ENCODE measurements around the gene TCTN1. TPM values are rescaled to one million over a fixed set of nuclear protein-coding genes. Genes with fewer than 3 reads are reported as not detected.
A peak's percentile ranks its signal among the peaks of the same experiment; 100 is the strongest.
"Not testable (repeated sequence)": the region's sequence is repeated elsewhere in the genome, so short reads cannot be mapped to it uniquely, and the experiment has no call there.

The TCTN1 gene
- total RNA-seq, 1 donor from 2014 or later: 15.4 TPM

DNA sequence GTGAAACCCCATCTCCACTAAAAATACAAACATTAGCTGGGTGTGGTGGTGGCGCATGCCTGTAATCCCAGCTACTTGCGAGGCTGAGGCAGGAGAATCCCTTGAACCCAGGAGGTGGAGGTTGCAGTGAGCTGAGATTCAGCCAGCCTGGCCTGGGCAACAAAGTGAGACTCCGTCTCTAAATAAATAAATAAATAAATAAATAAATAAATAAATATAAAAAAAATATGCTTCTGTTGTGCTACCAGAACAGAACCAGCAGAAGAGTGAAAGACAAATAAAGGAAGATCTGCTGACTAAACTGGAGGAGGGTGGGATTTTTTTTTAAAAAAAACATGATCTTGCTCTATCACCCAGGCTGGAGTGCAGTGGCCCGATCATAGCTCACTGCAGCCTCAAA lies 21.0 kb upstream of the TCTN1 start:
- H3K36me3 Mint-ChIP-seq (ENCODE audit: low read depth); H3K4me3 Mint-ChIP-seq; H3K27ac Mint-ChIP-seq; H3K27me3 Mint-ChIP-seq; H3K9me3 Mint-ChIP-seq; intact Hi-C loops (cut with micrococcal nuclease); DNase-seq: not testable (repeated sequence)
- peaks cover 24% of the 10 kb centered on the region for H3K4me1 Mint-ChIP-seq

DNA sequence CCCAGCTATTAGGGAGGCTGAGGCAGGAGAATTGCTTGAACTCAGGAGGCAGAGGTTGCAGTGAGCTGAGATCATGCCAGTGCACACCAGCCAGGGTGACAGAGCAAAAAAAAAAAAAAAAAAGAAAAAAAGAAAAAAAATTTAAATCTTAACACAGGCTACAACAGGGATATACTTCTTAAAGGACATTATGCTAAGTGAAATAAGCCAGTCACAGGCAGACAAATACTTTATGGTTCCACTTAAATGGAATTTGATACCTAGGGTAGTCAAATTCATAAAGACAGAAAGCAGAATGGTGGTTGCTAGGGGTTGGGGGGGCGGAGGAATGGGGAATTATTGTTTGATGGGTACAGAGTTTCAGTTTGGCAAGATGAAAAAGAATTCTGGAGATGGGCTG lies 16.0 kb upstream of the TCTN1 start:
- DNase-seq: no peak
- intact Hi-C loops (cut with micrococcal nuclease): no loop called here
- peaks cover 10% of the 10 kb centered on the region for H3K4me1 Mint-ChIP-seq
- no peak overlapping the region for H3K27ac Mint-ChIP-seq
- H3K9me3 Mint-ChIP-seq: no peaks in the 10 kb centered on the region
- no peak overlapping the region for H3K4me3 Mint-ChIP-seq
- no peaks in the 10 kb centered on the region for H3K36me3 Mint-ChIP-seq (ENCODE audit: low read depth)
- no peaks in the 10 kb centered on the region for H3K27me3 Mint-ChIP-seq

GRCh38 chr12:110599334-110599733 lies 14.6 kb upstream of the TCTN1 start:
- no peaks in the 10 kb centered on the region for H3K9me3 Mint-ChIP-seq
- no peak for DNase-seq
- peaks cover 12% of the 10 kb centered on the region for H3K4me1 Mint-ChIP-seq
- H3K36me3 Mint-ChIP-seq (ENCODE audit: low read depth): no peaks in the 10 kb centered on the region
- H3K27me3 Mint-ChIP-seq: no peaks in the 10 kb centered on the region
- H3K27ac Mint-ChIP-seq: peak overlapping the region; percentile 1
- no peak overlapping the region for H3K4me3 Mint-ChIP-seq
- intact Hi-C loops (cut with micrococcal nuclease): no loop called here

GRCh38 chr12:110600254-110600653 lies 13.7 kb upstream of the TCTN1 start:
- Mint-ChIP-seq H3K36me3 (ENCODE audit: low read depth) (no peaks in the 10 kb centered on the region), H3K4me1 (peaks cover 13% of the 10 kb centered on the region), H3K4me3 (no peak overlapping the region), H3K27ac (no peak overlapping the region), H3K27me3 (no peaks in the 10 kb centered on the region), H3K9me3 (no peaks in the 10 kb centered on the region)
- peak; percentile 67 for DNase-seq
- intact Hi-C loops (cut with micrococcal nuclease): loop anchor here (1.0 kb wide), 1 partner anchor 9 kb away; no protein-coding TSS in a partner anchor

- DNase-seq: peak; percentile 86
- Mint-ChIP-seq H3K27ac (peak overlapping the region; percentile 10), H3K4me1 (peaks cover 16% of the 10 kb centered on the region)
- intact Hi-C loops (cut with micrococcal nuclease): loop anchor here (1.0 kb wide), 4 partner anchors 50 to 152 kb away; partner anchors contain the start of genes ARPC3, FAM216A and GPN3
- not testable (repeated sequence) for H3K27me3 Mint-ChIP-seq; H3K9me3 Mint-ChIP-seq; H3K36me3 Mint-ChIP-seq (ENCODE audit: low read depth); H3K4me3 Mint-ChIP-seq
Observed at GRCh38 chr12:110602085-110602814, 11.7 kb upstream of the TCTN1 start.

GRCh38 chr12:110606253-110606611 lies 7.7 kb upstream of the TCTN1 start:
- Mint-ChIP-seq H3K4me1 (peaks cover 15% of the 10 kb centered on the region), H3K9me3 (no peaks in the 10 kb centered on the region), H3K4me3 (peak overlapping the region; percentile 93), H3K36me3 (ENCODE audit: low read depth) (no peaks in the 10 kb centered on the region), H3K27ac (peak overlapping the region; percentile 95), H3K27me3 (no peaks in the 10 kb centered on the region)
- DNase-seq: no peak
- intact Hi-C loops (cut with micrococcal nuclease): no loop called here

DNA sequence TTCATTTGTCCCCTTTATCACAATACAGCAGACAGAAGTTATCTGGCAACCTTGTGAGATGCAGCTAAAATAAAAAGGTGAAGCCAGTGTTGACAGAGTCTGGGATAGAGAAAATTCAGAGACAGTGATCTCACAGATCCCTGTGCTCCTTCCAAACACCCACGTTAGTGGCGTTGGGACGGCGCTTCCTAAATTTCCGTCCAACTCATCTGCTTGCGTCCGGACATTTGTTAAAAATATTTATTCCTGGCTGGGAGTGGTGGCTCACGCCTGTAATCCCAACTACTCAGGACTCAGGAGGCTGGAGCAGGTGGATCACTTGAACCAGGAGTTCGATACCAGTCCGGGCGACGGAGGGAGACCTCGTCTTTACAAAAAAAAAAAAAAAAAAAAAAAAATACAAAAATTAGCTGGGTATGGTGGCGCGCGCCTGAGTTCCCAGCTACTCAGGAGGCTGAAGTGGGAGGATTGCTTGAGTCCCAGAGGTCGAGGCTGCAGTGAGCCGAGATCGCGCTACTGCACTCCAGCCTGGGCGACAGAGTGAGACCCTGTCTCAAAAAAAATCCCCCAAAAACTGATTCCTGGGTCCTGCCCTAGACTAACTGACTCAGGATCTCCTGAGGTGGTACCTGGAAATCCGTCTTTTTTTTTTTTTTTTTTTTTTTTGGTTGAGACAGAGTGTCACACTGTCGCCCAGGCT lies 708 bp upstream of the TCTN1 start:
- Mint-ChIP-seq H3K4me1 (peaks cover 10% of the 10 kb centered on the region), H3K36me3 (ENCODE audit: low read depth) (no peaks in the 10 kb centered on the region), H3K27me3 (no peaks in the 10 kb centered on the region), H3K9me3 (no peaks in the 10 kb centered on the region), H3K27ac (peak overlapping the region; percentile 83), H3K4me3 (peak overlapping the region; percentile 85)
- no peak for DNase-seq
- intact Hi-C loops (cut with micrococcal nuclease): no loop called here

DNA sequence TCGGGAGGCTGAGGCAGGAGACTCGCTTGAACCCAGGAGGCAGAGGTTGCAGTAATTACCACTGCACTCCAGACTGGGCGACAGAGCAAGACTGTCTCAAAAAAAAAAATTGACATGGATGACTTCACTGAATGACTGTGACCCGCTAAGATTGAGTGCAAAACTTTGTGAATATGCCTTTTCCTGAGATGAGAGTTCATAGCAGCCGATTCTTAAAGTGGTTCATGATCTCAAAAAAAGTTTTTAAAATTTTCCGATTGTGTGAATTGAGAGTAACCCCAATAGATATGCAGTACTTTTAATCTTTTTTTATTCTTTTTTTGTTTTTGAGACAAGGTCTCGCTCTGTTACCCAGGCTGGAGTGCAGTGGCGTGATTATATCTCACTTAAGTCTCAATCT lies 1.2 kb downstream of the TCTN1 start:
- Mint-ChIP-seq H3K36me3 (ENCODE audit: low read depth) (no peaks in the 10 kb centered on the region), H3K4me3 (peak overlapping the region; percentile 49), H3K9me3 (no peaks in the 10 kb centered on the region), H3K27me3 (no peaks in the 10 kb centered on the region), H3K27ac (peak overlapping the region; percentile 29), H3K4me1 (peaks cover 15% of the 10 kb centered on the region)
- DNase-seq: no peak
- intact Hi-C loops (cut with micrococcal nuclease): no loop called here

GRCh38 chr12:110616471-110617115 lies 2.7 kb downstream of the TCTN1 start:
- intact Hi-C loops (cut with micrococcal nuclease): no loop called here
- DNase-seq: no peak
- no peaks in the 10 kb centered on the region for H3K36me3 Mint-ChIP-seq (ENCODE audit: low read depth)
- H3K27me3 Mint-ChIP-seq: no peaks in the 10 kb centered on the region
- H3K9me3 Mint-ChIP-seq: no peaks in the 10 kb centered on the region
- H3K27ac Mint-ChIP-seq: no peak overlapping the region
- H3K4me1 Mint-ChIP-seq: peaks cover 11% of the 10 kb centered on the region
- H3K4me3 Mint-ChIP-seq: no peak overlapping the region

DNA sequence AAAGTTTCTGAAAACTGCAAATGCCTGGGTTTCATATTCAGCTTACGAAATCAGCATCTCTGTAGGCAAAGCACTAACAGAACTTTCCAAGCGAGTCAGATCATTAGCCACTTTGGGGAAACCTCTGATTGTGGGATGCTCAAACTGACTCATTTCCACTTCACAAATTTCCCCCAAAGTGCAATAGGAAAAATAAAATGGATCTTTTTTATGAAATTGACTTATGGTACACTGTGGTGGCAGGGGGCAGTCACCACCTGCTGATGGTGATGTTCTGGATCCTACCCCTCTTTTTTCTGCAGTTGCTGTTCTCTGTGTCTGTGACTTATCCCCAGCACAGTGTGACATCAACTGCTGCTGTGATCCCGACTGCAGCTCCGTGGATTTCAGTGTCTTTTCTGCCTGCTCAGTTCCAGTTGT lies 5.6 kb downstream of the TCTN1 start:
- no peaks in the 10 kb centered on the region for H3K36me3 Mint-ChIP-seq (ENCODE audit: low read depth)
- no peaks in the 10 kb centered on the region for H3K27me3 Mint-ChIP-seq
- H3K27ac Mint-ChIP-seq: peak overlapping the region; percentile 80
- peak; percentile 68 for DNase-seq
- H3K4me1 Mint-ChIP-seq: peaks cover 8% of the 10 kb centered on the region
- H3K9me3 Mint-ChIP-seq: no peaks in the 10 kb centered on the region
- intact Hi-C loops (cut with micrococcal nuclease): loop anchor here (1.0 to 2.0 kb wide), 8 partner anchors 27 to 207 kb away; partner anchors contain the start of gene HVCN1
- peak overlapping the region; percentile 51 for H3K4me3 Mint-ChIP-seq

GRCh38 chr12:110622582-110622981 lies 8.7 kb downstream of the TCTN1 start:
- DNase-seq: no peak
- H3K4me3 Mint-ChIP-seq: no peak overlapping the region
- intact Hi-C loops (cut with micrococcal nuclease): no loop called here
- no peaks in the 10 kb centered on the region for H3K9me3 Mint-ChIP-seq
- no peak overlapping the region for H3K27ac Mint-ChIP-seq
- H3K4me1 Mint-ChIP-seq: peaks cover 6% of the 10 kb centered on the region
- no peaks in the 10 kb centered on the region for H3K27me3 Mint-ChIP-seq
- H3K36me3 Mint-ChIP-seq (ENCODE audit: low read depth): no peaks in the 10 kb centered on the region

GRCh38 chr12:110627500-110628195 lies 13.7 kb downstream of the TCTN1 start:
- no peak for DNase-seq
- Mint-ChIP-seq H3K27ac (no peak overlapping the region), H3K27me3 (no peaks in the 10 kb centered on the region)

GRCh38 chr12:110635055-110635454 lies 21.1 kb downstream of the TCTN1 start:
- H3K36me3 Mint-ChIP-seq (ENCODE audit: low read depth): peaks cover 3% of the 10 kb centered on the region
- intact Hi-C loops (cut with micrococcal nuclease): no loop called here
- peaks cover 22% of the 10 kb centered on the region for H3K4me1 Mint-ChIP-seq
- no peaks in the 10 kb centered on the region for H3K27me3 Mint-ChIP-seq
- no peak overlapping the region for H3K4me3 Mint-ChIP-seq
- no peaks in the 10 kb centered on the region for H3K9me3 Mint-ChIP-seq
- no peak overlapping the region for H3K27ac Mint-ChIP-seq
- no peak for DNase-seq

More at GRCh38 chr12:110627500-110628195, 13.7 kb downstream of the TCTN1 start:
- Mint-ChIP-seq H3K4me3 (no peak overlapping the region), H3K36me3 (ENCODE audit: low read depth) (peaks cover 4% of the 10 kb centered on the region), H3K9me3 (no peaks in the 10 kb centered on the region), H3K4me1 (peaks cover 3% of the 10 kb centered on the region)
- intact Hi-C loops (cut with micrococcal nuclease): no loop called here
